Measurements from ENCODE around the gene TMEM53. TPM values are rescaled to one million over a fixed set of nuclear protein-coding genes. Genes with fewer than 3 reads are reported as not detected.
"Not testable (repeated sequence)": the region's sequence is repeated elsewhere in the genome, so short reads cannot be mapped to it uniquely, and the experiment has no call there.

TMEM53 gene
- total RNA-seq, 1 donor: 0.52 TPM

GRCh38 chr1:44707112-44707881 lies 33.0 kb upstream of the TMEM53 start:
- no peaks in the 10 kb centered on the region for H3K9me3 ChIP-seq (ENCODE audit: low read depth, low read length)
- H3K4me1 ChIP-seq (ENCODE audit: insufficient read depth, low read length): peaks cover 6% of the 10 kb centered on the region
- H3K4me3 ChIP-seq (ENCODE audit: low read length): no peak overlapping the region
- H3K27me3 ChIP-seq (ENCODE audit: insufficient read depth, low read length): no peaks in the 10 kb centered on the region

- no peak overlapping the region for H3K4me3 ChIP-seq (ENCODE audit: low read length)
- H3K27me3 ChIP-seq (ENCODE audit: insufficient read depth, low read length): no peaks in the 10 kb centered on the region
- peaks cover 6% of the 10 kb centered on the region for H3K4me1 ChIP-seq (ENCODE audit: insufficient read depth, low read length)
- no peaks in the 10 kb centered on the region for H3K9me3 ChIP-seq (ENCODE audit: low read depth, low read length)
Observed at GRCh38 chr1:44705938-44706337, 31.7 kb upstream of the TMEM53 start.

GRCh38 chr1:44705470-44705869 lies 31.2 kb upstream of the TMEM53 start:
- Histone ChIP-seq H3K27me3 (ENCODE audit: insufficient read depth, low read length) (no peaks in the 10 kb centered on the region), H3K4me3 (ENCODE audit: low read length) (no peak overlapping the region), H3K4me1 (ENCODE audit: insufficient read depth, low read length) (peaks cover 6% of the 10 kb centered on the region), H3K9me3 (ENCODE audit: low read depth, low read length) (no peaks in the 10 kb centered on the region)

- Histone ChIP-seq H3K27me3 (ENCODE audit: insufficient read depth, low read length) (no peaks in the 10 kb centered on the region), H3K4me1 (ENCODE audit: insufficient read depth, low read length) (peaks cover 27% of the 10 kb centered on the region), H3K4me3 (ENCODE audit: low read length) (no peak overlapping the region), H3K9me3 (ENCODE audit: low read depth, low read length) (no peaks in the 10 kb centered on the region)
Observed at GRCh38 chr1:44701141-44701573, 26.9 kb upstream of the TMEM53 start.

- Histone ChIP-seq H3K4me1 (ENCODE audit: insufficient read depth, low read length) (peaks cover 30% of the 10 kb centered on the region), H3K9me3 (ENCODE audit: low read depth, low read length) (no peaks in the 10 kb centered on the region)
Observed at GRCh38 chr1:44700573-44700972, 26.3 kb upstream of the TMEM53 start.

GRCh38 chr1:44699375-44699774 lies 25.1 kb upstream of the TMEM53 start:
- H3K9me3 ChIP-seq (ENCODE audit: low read depth, low read length); H3K27me3 ChIP-seq (ENCODE audit: insufficient read depth, low read length); H3K4me3 ChIP-seq (ENCODE audit: low read length): not testable (repeated sequence)
- H3K4me1 ChIP-seq (ENCODE audit: insufficient read depth, low read length): peaks cover 30% of the 10 kb centered on the region

More at GRCh38 chr1:44700573-44700972, 26.3 kb upstream of the TMEM53 start:
- no peak overlapping the region for H3K4me3 ChIP-seq (ENCODE audit: low read length)
- H3K27me3 ChIP-seq (ENCODE audit: insufficient read depth, low read length): no peaks in the 10 kb centered on the region

GRCh38 chr1:44698138-44698537 lies 23.9 kb upstream of the TMEM53 start:
- H3K4me3 ChIP-seq (ENCODE audit: low read length): no peak overlapping the region
- peaks cover 30% of the 10 kb centered on the region for H3K4me1 ChIP-seq (ENCODE audit: insufficient read depth, low read length)
- no peaks in the 10 kb centered on the region for H3K9me3 ChIP-seq (ENCODE audit: low read depth, low read length)
- H3K27me3 ChIP-seq (ENCODE audit: insufficient read depth, low read length): no peaks in the 10 kb centered on the region

- Histone ChIP-seq H3K4me1 (ENCODE audit: insufficient read depth, low read length) (peaks cover 30% of the 10 kb centered on the region), H3K9me3 (ENCODE audit: low read depth, low read length) (no peaks in the 10 kb centered on the region), H3K4me3 (ENCODE audit: low read length) (no peak overlapping the region), H3K27me3 (ENCODE audit: insufficient read depth, low read length) (no peaks in the 10 kb centered on the region)
Observed at GRCh38 chr1:44696789-44697345, 22.6 kb upstream of the TMEM53 start.

- H3K9me3 ChIP-seq (ENCODE audit: low read depth, low read length): no peaks in the 10 kb centered on the region
- H3K4me1 ChIP-seq (ENCODE audit: insufficient read depth, low read length): peaks cover 30% of the 10 kb centered on the region
- H3K27me3 ChIP-seq (ENCODE audit: insufficient read depth, low read length): no peaks in the 10 kb centered on the region
- H3K4me3 ChIP-seq (ENCODE audit: low read length): no peak overlapping the region
Observed at GRCh38 chr1:44696101-44696500, 21.8 kb upstream of the TMEM53 start.

GRCh38 chr1:44695671-44696070 lies 21.4 kb upstream of the TMEM53 start:
- Histone ChIP-seq H3K4me1 (ENCODE audit: insufficient read depth, low read length) (peaks cover 30% of the 10 kb centered on the region), H3K27me3 (ENCODE audit: insufficient read depth, low read length) (no peaks in the 10 kb centered on the region), H3K9me3 (ENCODE audit: low read depth, low read length) (no peaks in the 10 kb centered on the region), H3K4me3 (ENCODE audit: low read length) (no peak overlapping the region)

- H3K4me1 ChIP-seq (ENCODE audit: insufficient read depth, low read length): peaks cover 30% of the 10 kb centered on the region
- H3K27me3 ChIP-seq (ENCODE audit: insufficient read depth, low read length): no peaks in the 10 kb centered on the region
Observed at GRCh38 chr1:44694863-44695478, 20.7 kb upstream of the TMEM53 start.

GRCh38 chr1:44693900-44694299 lies 19.6 kb upstream of the TMEM53 start:
- peaks cover 29% of the 10 kb centered on the region for H3K4me1 ChIP-seq (ENCODE audit: insufficient read depth, low read length)
- H3K4me3 ChIP-seq (ENCODE audit: low read length): no peak overlapping the region
- H3K27me3 ChIP-seq (ENCODE audit: insufficient read depth, low read length): no peaks in the 10 kb centered on the region

More at GRCh38 chr1:44694863-44695478, 20.7 kb upstream of the TMEM53 start:
- H3K4me3 ChIP-seq (ENCODE audit: low read length): no peak overlapping the region
- H3K9me3 ChIP-seq (ENCODE audit: low read depth, low read length): no peaks in the 10 kb centered on the region

GRCh38 chr1:44693159-44693558 lies 18.9 kb upstream of the TMEM53 start:
- no peaks in the 10 kb centered on the region for H3K9me3 ChIP-seq (ENCODE audit: low read depth, low read length)
- no peaks in the 10 kb centered on the region for H3K27me3 ChIP-seq (ENCODE audit: insufficient read depth, low read length)
- no peak overlapping the region for H3K4me3 ChIP-seq (ENCODE audit: low read length)
- peaks cover 22% of the 10 kb centered on the region for H3K4me1 ChIP-seq (ENCODE audit: insufficient read depth, low read length)

More at GRCh38 chr1:44693900-44694299, 19.6 kb upstream of the TMEM53 start:
- H3K9me3 ChIP-seq (ENCODE audit: low read depth, low read length): no peaks in the 10 kb centered on the region

- no peaks in the 10 kb centered on the region for H3K9me3 ChIP-seq (ENCODE audit: low read depth, low read length)
- H3K27me3 ChIP-seq (ENCODE audit: insufficient read depth, low read length): no peaks in the 10 kb centered on the region
- H3K4me1 ChIP-seq (ENCODE audit: insufficient read depth, low read length): peaks cover 15% of the 10 kb centered on the region
- no peak overlapping the region for H3K4me3 ChIP-seq (ENCODE audit: low read length)
Observed at GRCh38 chr1:44689447-44689765, 15.1 kb upstream of the TMEM53 start.

GRCh38 chr1:44688760-44689446 lies 14.6 kb upstream of the TMEM53 start:
- H3K27me3 ChIP-seq (ENCODE audit: insufficient read depth, low read length): no peaks in the 10 kb centered on the region
- no peak overlapping the region for H3K4me3 ChIP-seq (ENCODE audit: low read length)
- peaks cover 18% of the 10 kb centered on the region for H3K4me1 ChIP-seq (ENCODE audit: insufficient read depth, low read length)
- H3K9me3 ChIP-seq (ENCODE audit: low read depth, low read length): no peaks in the 10 kb centered on the region

All from mononuclear cell (primary cell).